ENCODE measurements around the gene MRS2. TPM values are rescaled to one million over a fixed set of nuclear protein-coding genes. Genes with fewer than 3 reads are reported as not detected.

Gene MRS2
- total RNA-seq, 1 experiment from 2014 or later: 37.4 TPM

- DNase-seq (ENCODE audit: low spot score): no peak
Measured at GRCh38 chr6:24430086-24430485, 27.4 kb downstream of the MRS2 start.

- DNase-seq (ENCODE audit: low spot score): peak; percentile 27
Measured at GRCh38 chr6:24431045-24431451, 28.3 kb downstream of the MRS2 start.

GRCh38 chr6:24432611-24433010, 29.9 kb downstream of the MRS2 start:
- no peak for DNase-seq (ENCODE audit: low spot score)

DNA sequence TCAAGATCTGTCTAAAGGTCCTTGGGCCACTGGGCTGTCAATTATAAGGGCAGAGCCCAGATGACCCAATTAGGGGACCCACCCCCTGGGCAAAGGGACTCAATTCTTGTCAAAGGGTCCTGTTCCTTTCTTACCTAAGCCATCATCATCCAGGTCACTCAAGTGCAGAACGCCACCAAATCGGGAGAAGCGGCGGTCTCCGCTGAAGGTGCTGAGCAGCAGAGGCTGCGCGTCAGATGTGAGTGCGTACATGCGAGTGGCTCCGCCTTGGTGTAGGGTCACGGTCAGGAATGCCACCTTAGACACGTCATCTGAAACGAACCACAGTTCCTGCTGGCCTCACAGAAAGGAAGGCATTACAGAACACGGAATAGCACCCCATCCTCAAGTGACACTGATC, 34.2 kb downstream of the MRS2 start:
- DNase-seq (ENCODE audit: low spot score): no peak

DNA sequence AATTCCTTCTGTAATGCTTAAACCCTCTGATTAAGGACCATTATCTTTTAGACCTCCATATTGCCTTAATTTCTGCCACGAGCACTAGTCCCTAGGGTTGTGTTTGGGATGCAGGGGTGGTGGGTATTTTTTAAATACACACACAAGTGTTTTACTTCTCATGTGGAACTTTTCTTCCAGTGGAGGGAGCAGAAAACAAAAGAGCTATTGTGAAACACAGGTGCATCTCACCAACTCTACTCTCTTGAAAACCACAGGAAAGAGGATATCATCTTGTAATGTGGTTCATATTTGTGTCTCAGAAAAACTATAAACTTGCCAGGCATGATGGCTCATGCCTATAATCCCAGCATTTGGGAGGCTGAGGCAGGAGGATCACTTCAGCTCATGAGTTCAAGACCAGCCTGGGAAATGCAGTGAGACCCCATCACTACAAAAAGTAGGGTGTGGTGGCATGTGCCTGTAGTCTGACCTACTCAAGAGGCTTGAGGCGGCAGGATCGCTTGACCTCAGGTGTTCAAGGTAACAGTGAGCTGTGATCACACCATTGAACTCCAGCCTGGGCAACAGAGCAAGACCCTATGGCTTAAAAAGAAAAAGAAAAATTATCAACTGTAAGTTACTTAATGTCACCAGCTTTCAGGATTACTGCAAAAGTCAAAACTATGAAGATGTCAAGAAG, 37.3 kb downstream of the MRS2 start:
- DNase-seq (ENCODE audit: low spot score): no peak

GRCh38 chr6:24440897-24441598, 38.3 kb downstream of the MRS2 start:
- no peak for DNase-seq (ENCODE audit: low spot score)

DNA sequence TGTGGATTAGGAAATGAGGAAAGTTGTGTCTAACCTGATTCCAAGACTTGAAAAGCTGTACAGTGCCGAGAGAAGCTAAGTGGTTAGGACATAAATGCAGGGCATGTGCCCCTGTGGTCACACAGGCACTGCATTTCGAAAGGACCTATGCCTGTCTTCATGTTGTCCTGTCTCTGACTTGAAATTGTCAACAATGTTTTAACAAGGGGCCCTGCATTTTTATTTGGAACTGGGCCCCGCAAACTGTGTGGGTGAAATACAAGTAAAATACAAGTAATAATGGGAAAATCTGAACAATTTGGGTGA, 38.8 kb downstream of the MRS2 start:
- no peak for DNase-seq (ENCODE audit: low spot score)

DNA sequence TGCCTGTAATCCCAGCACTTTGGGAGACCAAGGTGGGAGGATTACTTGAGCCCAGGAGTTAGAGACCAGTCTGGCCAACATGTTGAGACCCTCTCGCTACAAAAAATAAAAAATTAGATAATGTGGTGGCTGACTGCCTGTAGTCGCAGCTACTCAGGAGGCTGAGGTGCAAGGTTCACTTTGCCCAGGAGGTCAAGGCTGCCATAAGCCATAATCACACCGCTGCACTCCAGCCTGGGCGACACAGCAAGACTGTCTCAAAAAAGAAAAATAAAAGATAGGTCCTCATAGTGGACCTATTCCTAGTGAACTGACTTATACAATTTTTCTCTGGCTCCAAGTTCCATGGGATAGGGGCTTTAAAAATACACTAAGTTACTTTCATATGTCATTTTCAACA, 41.9 kb downstream of the MRS2 start:
- no peak for DNase-seq (ENCODE audit: low spot score)

- no peak for DNase-seq (ENCODE audit: low spot score)
Measured at GRCh38 chr6:24445704-24446103, 43.0 kb downstream of the MRS2 start.

DNA sequence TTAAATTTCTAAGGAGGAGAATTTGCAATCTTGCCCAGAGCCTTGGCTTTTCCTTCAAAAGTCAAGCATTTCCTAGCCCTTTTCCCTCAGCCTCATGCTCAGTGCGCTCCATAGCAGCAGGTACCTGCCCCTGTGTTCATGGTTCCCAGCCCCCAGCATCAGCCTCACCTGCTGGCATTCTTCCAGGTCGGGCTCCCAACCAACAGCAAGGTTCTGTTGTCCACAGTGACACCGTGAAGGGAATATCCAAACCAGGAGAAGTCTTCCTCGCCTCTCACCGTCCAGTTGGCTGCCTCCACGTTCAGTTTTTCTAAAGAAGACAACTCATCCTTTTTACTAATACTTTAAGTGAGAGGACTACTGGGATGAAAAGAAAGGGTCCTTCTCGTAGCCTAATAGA, 43.9 kb downstream of the MRS2 start:
- DNase-seq (ENCODE audit: low spot score): no peak

GRCh38 chr6:24448396-24448795, 45.7 kb downstream of the MRS2 start:
- no peak for DNase-seq (ENCODE audit: low spot score)

DNA sequence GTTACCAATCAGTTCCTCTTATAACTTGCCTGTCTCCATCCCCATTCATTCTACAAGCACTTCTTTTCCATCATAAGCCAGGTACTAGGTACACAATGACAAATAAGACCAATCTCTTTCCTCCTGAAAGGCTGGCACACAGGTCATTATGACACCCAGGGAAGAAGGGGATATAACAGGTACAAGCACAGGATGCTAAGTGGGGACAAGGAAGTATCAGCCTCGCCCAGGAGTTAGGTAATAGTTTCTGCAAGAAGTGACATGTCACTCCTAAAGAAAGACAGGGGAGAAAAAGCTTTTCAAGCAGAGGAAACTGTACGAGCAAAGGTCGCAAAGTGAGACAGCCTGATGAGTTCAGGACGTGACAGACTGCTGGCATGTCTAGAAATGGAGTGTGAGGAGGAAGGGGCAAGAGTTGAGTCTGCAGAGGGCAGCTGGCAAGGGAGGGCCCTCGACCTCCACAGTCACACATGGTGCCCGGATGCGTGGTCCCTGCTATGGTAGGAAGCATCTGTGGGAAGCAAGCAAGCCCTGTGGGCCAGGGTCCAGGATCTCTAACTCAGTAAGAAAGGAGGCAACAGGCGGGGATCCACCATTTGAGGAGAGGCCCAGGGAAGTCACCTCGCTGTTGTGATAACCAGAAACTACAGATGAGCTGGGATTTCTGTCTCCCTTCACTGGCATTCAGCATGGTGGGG, 46.2 kb downstream of the MRS2 start:
- DNase-seq (ENCODE audit: low spot score): no peak

GRCh38 chr6:24451581-24452388, 49.0 kb downstream of the MRS2 start:
- no peak for DNase-seq (ENCODE audit: low spot score)

GRCh38 chr6:24453921-24454320, 51.2 kb downstream of the MRS2 start:
- no peak for DNase-seq (ENCODE audit: low spot score)

DNA sequence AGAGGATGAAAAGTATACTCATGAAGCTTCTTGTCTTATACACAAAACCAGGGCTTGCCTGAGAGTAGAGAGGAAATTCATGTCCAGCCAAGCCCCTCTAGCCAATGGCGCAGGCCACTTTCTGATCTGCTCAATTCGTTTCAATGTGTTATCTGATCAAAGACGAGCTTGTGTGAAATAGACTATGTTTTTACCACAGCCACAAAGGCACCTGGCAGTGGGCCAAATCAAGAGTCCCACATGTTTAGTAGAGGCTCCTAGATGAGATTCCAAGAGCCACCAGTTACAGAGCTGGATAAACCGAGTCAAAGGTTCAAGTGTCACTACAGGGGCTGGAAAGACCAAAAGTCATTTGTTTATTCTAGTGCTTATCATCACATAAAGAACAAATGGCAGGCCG, 51.7 kb downstream of the MRS2 start:
- DNase-seq (ENCODE audit: low spot score): no peak

DNA sequence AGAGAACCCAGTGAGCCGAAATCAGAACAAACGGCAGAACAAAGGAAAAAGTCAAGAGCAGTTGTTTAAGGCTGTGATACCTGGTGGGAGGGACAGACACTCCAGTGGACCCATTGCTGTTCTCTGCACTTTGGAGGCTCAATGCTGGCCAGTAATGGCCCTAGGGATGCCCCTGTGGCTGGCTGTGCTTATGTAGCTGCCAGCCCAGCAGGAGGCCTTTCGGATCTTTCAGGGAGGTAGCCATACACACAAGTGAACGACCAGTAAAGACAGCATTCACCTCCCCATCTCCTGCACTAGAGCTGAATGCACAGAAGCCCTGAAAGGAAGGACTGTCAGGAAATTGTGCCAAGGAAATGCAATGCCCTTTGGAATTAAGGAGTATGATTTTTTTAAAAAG, 52.3 kb downstream of the MRS2 start:
- no peak for DNase-seq (ENCODE audit: low spot score)

DNA sequence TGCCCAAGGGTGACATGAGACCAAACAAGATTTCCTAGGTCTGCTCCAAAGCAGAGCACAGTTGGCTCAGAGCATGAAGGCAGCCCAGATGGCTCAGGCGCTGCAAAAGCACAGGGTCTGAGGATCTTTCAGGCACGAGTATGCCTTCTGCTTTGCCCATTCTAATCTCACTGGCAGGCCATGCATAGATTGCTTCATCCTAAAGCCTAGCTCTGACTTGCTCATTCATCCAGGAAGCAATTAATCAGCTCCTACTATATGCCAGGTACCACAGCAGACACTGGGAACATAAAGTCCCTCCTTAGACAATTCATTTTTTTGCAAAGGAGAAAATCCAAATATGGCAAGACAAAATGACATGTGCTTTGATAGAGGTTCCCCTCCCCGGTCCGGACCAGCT, 55.4 kb downstream of the MRS2 start:
- no peak for DNase-seq (ENCODE audit: low spot score)

GRCh38 chr6:24458941-24459340, 56.2 kb downstream of the MRS2 start:
- DNase-seq (ENCODE audit: low spot score): no peak

DNA sequence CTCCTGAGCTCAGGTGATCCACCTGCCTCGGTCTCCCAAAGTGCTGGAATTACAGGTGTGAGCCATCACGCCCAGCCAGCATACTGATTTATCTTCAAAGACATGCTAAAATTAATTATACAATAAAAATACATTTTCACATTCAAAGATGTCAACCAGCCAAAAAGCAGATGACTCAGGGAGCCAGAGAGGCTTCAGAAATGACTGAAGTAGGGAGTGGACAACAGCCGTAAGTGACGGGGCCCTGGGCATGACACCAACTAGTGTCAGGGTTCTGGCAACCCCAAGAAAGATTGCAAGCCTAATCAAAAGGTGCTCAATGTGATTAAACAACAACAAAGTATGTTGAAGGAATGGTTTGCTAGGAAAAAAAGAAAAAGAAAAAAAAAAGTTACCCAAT, 58.2 kb downstream of the MRS2 start:
- no peak for DNase-seq (ENCODE audit: low spot score)

DNA sequence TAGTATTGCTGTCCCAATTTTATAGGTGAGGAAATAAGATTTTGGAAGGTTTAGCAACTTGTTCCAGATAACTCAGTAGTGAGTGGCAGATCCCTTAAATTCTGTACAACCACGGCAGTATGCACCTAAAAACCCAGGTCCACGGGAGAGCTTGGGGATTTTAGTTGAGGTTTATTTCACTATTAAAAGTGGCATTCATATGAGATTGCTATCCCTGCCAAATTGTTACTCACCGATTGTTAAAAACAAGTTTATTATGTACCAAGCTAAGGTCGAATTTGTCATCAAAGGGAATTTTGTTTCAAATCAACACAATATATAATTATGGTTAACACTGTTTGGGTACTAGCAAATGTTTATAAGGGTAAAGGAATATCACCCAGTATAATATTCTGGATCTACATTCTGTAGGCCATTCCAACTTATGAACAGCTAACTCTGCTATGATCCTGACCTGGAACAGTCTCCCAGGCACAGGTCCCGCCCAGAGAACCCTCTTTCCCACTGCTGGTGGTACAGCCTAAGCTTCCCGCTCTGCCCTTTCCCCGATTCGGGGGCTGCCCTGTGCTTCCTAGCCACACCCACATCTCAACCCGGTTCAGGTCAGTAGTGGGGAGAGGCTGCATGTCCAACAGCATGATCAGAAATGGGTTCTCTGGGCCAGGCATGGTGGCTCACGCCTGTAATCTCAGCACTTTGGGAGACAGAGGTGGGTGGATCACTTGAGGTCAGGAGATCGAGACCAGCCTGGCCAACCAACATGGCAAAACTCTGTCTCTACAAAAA, 61.7 kb downstream of the MRS2 start:
- no peak for DNase-seq (ENCODE audit: low spot score)

DNA sequence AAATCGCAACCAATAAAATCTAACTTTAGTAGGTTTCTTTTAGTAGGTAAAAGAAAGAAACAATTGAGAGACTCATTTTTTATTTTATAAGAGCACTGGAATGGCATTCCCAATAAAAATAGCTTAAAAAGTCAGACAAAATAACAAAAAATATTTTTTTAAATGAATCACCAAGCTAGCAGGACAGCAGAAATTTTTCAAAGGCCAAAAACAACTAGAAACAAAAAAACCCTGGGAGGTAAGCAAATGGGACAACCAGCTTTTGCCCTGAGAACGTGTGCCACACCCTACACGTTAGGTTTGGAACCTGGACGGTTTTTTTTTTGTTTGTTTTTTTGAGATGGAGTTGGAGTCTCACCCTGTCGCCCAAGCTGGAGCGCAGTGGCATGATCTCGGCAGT, 67.1 kb downstream of the MRS2 start:
- no peak for DNase-seq (ENCODE audit: low spot score)

DNA sequence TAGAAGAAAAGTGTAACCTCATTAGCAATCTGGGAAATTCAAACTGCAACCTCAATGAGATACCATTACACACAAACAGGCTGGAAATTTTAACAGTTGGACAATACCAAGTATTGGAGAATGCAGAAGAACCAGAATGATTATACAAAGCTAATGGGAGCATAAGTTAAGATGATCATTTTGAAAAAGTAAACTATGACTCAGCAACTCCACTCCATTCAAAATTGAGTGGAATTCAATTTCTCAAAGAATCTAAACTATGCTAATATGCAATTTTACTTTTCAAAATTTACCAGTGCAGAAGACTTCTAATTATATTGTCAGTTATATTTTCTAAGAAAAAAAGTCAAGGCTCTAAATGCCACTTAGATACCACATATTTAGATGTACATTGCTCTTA, 69.4 kb downstream of the MRS2 start:
- DNase-seq (ENCODE audit: low spot score): no peak

Measured in H4 (cell line).